Fibroblast of lung (primary cell): ENCODE measurements around the gene ARTN.

Experiments
- CTCF ChIP-seq, 2 donors: IDR thresholded peaks in 1 of 2; conservative IDR thresholded peaks in 1 of 2; 1 replicate in 1 of 2; 2 replicates in 1 of 2; pipeline ENCODE4 v1.5.1; 2011 to 2012; ENCODE audit warnings: low read length in 2 of 2, control low read depth in 1 of 2, inconsistent platforms in 1 of 2, low read depth in 1 of 2, mild to moderate bottlenecking in 1 of 2
- EZH2 ChIP-seq: IDR thresholded peaks from 2 replicates; pipeline ENCODE4 v1.5.1; 2012; ENCODE audit warnings: low read length, control low read depth, mild to moderate bottlenecking; ENCODE audit errors: missing control alignments

- no peak for TF ChIP-seq CTCF (conservative IDR thresholded peaks at IDR 0.05 in 1 of 2, IDR thresholded peaks at IDR 0.05 in 1 of 2; ENCODE audit: low read depth in 1 of 2, low read length in 2 of 2)
- no peak for TF ChIP-seq EZH2
These were observed 24.7 kb upstream of the ARTN start for GRCh38 chr1:43908858-43909257.
